ENCODE data around the gene ZNF714. TPM values are rescaled to one million over a fixed set of nuclear protein-coding genes. Genes with fewer than 3 reads are reported as not detected.

ZNF714 gene
- polyA plus RNA-seq, 3 donors: 1.7 to 5.8 (median 2.4) TPM

GRCh38 chr19:21141787-21142464, 59.9 kb downstream of the ZNF714 start, which contains the start of gene ZNF431:
ZNF431 (plus strand) TSS chr19:21142040; CDS start chr19:21142184, 144 bp downstream.
- peak within 1 kb of the TSS; percentile 96 to 99 (median 98) for H3K27ac Mint-ChIP-seq
- 0% methylated on average over 23 of the region's 30 CpGs for WGBS (ENCODE audit: insufficient coverage)
- H3K9me3 Mint-ChIP-seq: peaks cover 7 to 46% (median 27%) of the 10 kb centered on the region in 7 donors
- H3K36me3 Mint-ChIP-seq: peaks cover 37 to 38% of the 10 kb centered on the region in 2 donors
- peak within 1 kb of the TSS; percentile 97 to 98 for H3K4me3 Mint-ChIP-seq
- no peak for TF ChIP-seq CTCF (IDR thresholded peaks at IDR 0.05)
- peak within 1 kb of the TSS; percentile 84 to 94 for H3K27ac ChIP-seq (ENCODE audit: low read depth in 1 of 2, low read length in 2 of 2)
- H3K4me1 Mint-ChIP-seq: peaks cover 13% of the 10 kb centered on the region
- intact Hi-C loops (cut with micrococcal nuclease): loop anchor here in 1 of 2 donors (2.0 to 10.0 kb wide), 2 partner anchors 121 to 173 kb away; partner anchors contain the start of gene ZNF430
- H3K9ac ChIP-seq (ENCODE audit: insufficient read depth, low read length, poor library complexity, severe bottlenecking): peak within 1 kb of the TSS; percentile 91
- no peaks in the 10 kb centered on the region for H4K20me1 ChIP-seq (ENCODE audit: insufficient read depth, low read length)
- peaks cover 21 to 37% of the 10 kb centered on the region in 2 donors for H3K36me3 ChIP-seq (replicated peaks in 1 of 2; ENCODE audit: control insufficient read depth in 1 of 2, insufficient read depth in 2 of 2, low read length in 2 of 2)
- peak within 1 kb of the TSS; percentile 56 to 92 (median 69) for H3K4me3 ChIP-seq (replicated peaks in 1 of 3; ENCODE audit: low read depth in 2 of 3, low read length in 3 of 3)
- peak; percentile 83 to 87 (median 84) for DNase-seq
- peaks cover 7 to 9% of the 10 kb centered on the region in 2 donors for H3K4me1 ChIP-seq (ENCODE audit: control insufficient read depth in 1 of 2, insufficient read depth in 2 of 2, low read length in 2 of 2)
- H3K27me3 Mint-ChIP-seq (ENCODE audit: low read depth in 3 of 3): peaks cover 0 to 2% (median 0%) of the 10 kb centered on the region in 3 donors
- peaks cover 22% of the 10 kb centered on the region for H3K79me2 ChIP-seq (ENCODE audit: insufficient read depth, low read length)
- H2AFZ ChIP-seq (ENCODE audit: insufficient read depth, low read depth, low read length, poor library complexity, severe bottlenecking): peak within 1 kb of the TSS; percentile 90
- H3K9me3 ChIP-seq (replicated peaks in 1 of 2; ENCODE audit: control insufficient read depth in 1 of 2, insufficient read depth in 1 of 2, low read length in 2 of 2): peaks cover 7 to 11% of the 10 kb centered on the region in 2 donors
- H3K4me2 ChIP-seq (replicated peaks; ENCODE audit: extremely low read depth, low read length, poor library complexity, severe bottlenecking): peak within 1 kb of the TSS; percentile 79
- no peaks in the 10 kb centered on the region for H3K27me3 ChIP-seq (ENCODE audit: control insufficient read depth in 2 of 2, insufficient read depth in 2 of 2, low read length in 2 of 2)

- Histone ChIP-seq H4K20me1 (ENCODE audit: insufficient read depth, low read length) (no peaks in the 10 kb centered on the region), H3K9ac (ENCODE audit: insufficient read depth, low read length, poor library complexity, severe bottlenecking) (no peak overlapping the region), H3K4me2 (replicated peaks; ENCODE audit: extremely low read depth, low read length, poor library complexity, severe bottlenecking) (no peak overlapping the region), H3K9me3 (replicated peaks in 1 of 2; ENCODE audit: control insufficient read depth in 1 of 2, insufficient read depth in 1 of 2, low read length in 2 of 2) (peaks cover 15% of the 10 kb centered on the region in 2 donors), H3K27me3 (ENCODE audit: control insufficient read depth in 2 of 2, insufficient read depth in 2 of 2, low read length in 2 of 2) (no peaks in the 10 kb centered on the region), H2AFZ (ENCODE audit: insufficient read depth, low read depth, low read length, poor library complexity, severe bottlenecking) (no peak overlapping the region), H3K36me3 (replicated peaks in 1 of 2; ENCODE audit: control insufficient read depth in 1 of 2, insufficient read depth in 2 of 2, low read length in 2 of 2) (peaks cover 25 to 52% of the 10 kb centered on the region in 2 donors), H3K4me3 (replicated peaks in 1 of 3; ENCODE audit: low read depth in 2 of 3, low read length in 3 of 3) (no peak overlapping the region), H3K79me2 (ENCODE audit: insufficient read depth, low read length) (peaks cover 33% of the 10 kb centered on the region), H3K4me1 (ENCODE audit: control insufficient read depth in 1 of 2, insufficient read depth in 2 of 2, low read length in 2 of 2) (peaks cover 7 to 9% of the 10 kb centered on the region in 2 donors), H3K27ac (ENCODE audit: low read depth in 1 of 2, low read length in 2 of 2) (no peak overlapping the region)
- intact Hi-C loops (cut with micrococcal nuclease): loop anchor here in 1 of 2 donors (2.0 to 10.0 kb wide), 2 partner anchors 123 to 171 kb away; partner anchors contain the start of gene ZNF430
- no peak for TF ChIP-seq CTCF (IDR thresholded peaks at IDR 0.05)
- H3K4me3 Mint-ChIP-seq: no peak overlapping the region
- peak overlapping the region in 1 of 7 donors; percentile 37 for H3K27ac Mint-ChIP-seq
- DNase-seq: no peak
- 100% methylated on average over 1 of the region's 5 CpGs for WGBS (ENCODE audit: insufficient coverage)
- H3K36me3 Mint-ChIP-seq: peaks cover 47 to 52% of the 10 kb centered on the region in 2 donors
- peaks cover 13% of the 10 kb centered on the region for H3K4me1 Mint-ChIP-seq
- H3K9me3 Mint-ChIP-seq: peaks cover 10 to 51% (median 36%) of the 10 kb centered on the region in 7 donors
- H3K27me3 Mint-ChIP-seq (ENCODE audit: low read depth in 3 of 3): no peaks in the 10 kb centered on the region
These were observed 61.4 kb downstream of the ZNF714 start for GRCh38 chr19:21143428-21143827.
